HepG2 (cell line): ENCODE results near the gene NR4A2. TPM values are rescaled to one million over a fixed set of nuclear protein-coding genes. Genes with fewer than 3 reads are reported as not detected.

ENCODE experiments used
- GABPA ChIP-seq, 2 experiments: IDR thresholded peaks; 2 replicates each; pipeline ENCODE4 v1.6.1; 2011 to 2016; ENCODE audit warnings: low read depth in 2 of 2, low read length in 1 of 2, missing biosample characterization in 1 of 2, missing genetic modification characterization in 1 of 2
- HOXA3 ChIP-seq: sonication (generic); formaldehyde crosslinking; IDR thresholded peaks from 2 replicates; pipeline ENCODE4 v1.5.0; 2020; ENCODE audit warnings: missing genetic modification reagents
- NFIB ChIP-seq: sonication (generic); formaldehyde crosslinking; IDR thresholded peaks from 2 replicates; pipeline ENCODE4 v1.9.0; 2021; ENCODE audit warnings: missing genetic modification reagents, mild to moderate bottlenecking, borderline replicate concordance
- SMAD1 ChIP-seq: sonication (generic); formaldehyde crosslinking; IDR thresholded peaks from 2 replicates; pipeline ENCODE4 v1.4.0; 2020; ENCODE audit warnings: missing genetic modification reagents, low read depth, mild to moderate bottlenecking, borderline replicate concordance
- SMARCE1 ChIP-seq: fragments of 450-650 bp; IDR thresholded peaks from 2 replicates; pipeline ENCODE4 v1.6.1; 2017; ENCODE audit warnings: borderline replicate concordance
- WIZ ChIP-seq: sonication (generic); formaldehyde crosslinking; IDR thresholded peaks from 2 replicates; pipeline ENCODE4 v1.5.1; 2020; ENCODE audit warnings: mild to moderate bottlenecking, missing genetic modification reagents
- ZMYM3 ChIP-seq: sonication (generic); formaldehyde crosslinking; IDR thresholded peaks from 2 replicates; pipeline ENCODE4 v1.5.1; 2020; ENCODE audit warnings: mild to moderate bottlenecking, missing genetic modification reagents
- ZNF547 ChIP-seq: sonication (generic); formaldehyde crosslinking; IDR thresholded peaks from 2 replicates; pipeline ENCODE4 v1.5.1; 2020; ENCODE audit warnings: mild to moderate bottlenecking, missing genetic modification reagents
- ZNF577 ChIP-seq: sonication (generic); formaldehyde crosslinking; IDR thresholded peaks from 2 replicates; pipeline ENCODE4 v1.4.0; 2020; ENCODE audit warnings: mild to moderate bottlenecking, low read depth, missing genetic modification reagents, borderline replicate concordance
- polyA plus RNA-seq, 8 experiments: library from polyadenylated mRNA; depleted of rRNA in 3 of 8; stranded (reverse) in 7 of 8; unstranded in 1 of 8; fragments of >200 nt; fragmentation: Illumina TruSeq in 4 of 8; extraction: Trizol in 4 of 8; gene quantifications; 2 replicates each; pipeline versions ENCODE4 v1.2.1 to v1.2.3, GENCODE V29; 2011 to 2016; ENCODE audit warnings: low read depth in 4 of 8, missing spikeins in 1 of 8, mixed read lengths in 1 of 8; ENCODE audit not compliant: insufficient read depth in 1 of 8
- total RNA-seq, 5 experiments: library from RNA; depleted of rRNA; stranded (reverse); fragments of >200 nt; fragmentation: Illumina TruSeq; extraction: Trizol; gene quantifications; 2 replicates each; pipeline ENCODE4 v1.2.3, GENCODE V29; 2016; ENCODE audit warnings: low read depth in 1 of 5
- TF ChIP-seq, protein P1 (sequence below): sonication (generic); formaldehyde crosslinking; IDR thresholded peaks from 2 replicates; pipeline ENCODE4 v1.4.0; 2020; ENCODE audit warnings: missing genetic modification reagents, mild to moderate bottlenecking, borderline replicate concordance
- TF ChIP-seq, protein P2 (sequence below): IDR thresholded peaks from 2 replicates; pipeline ENCODE4 v1.6.1; 2016; ENCODE audit warnings: mild to moderate bottlenecking
- TF ChIP-seq, protein P3 (sequence below): sonication (generic); formaldehyde crosslinking; IDR thresholded peaks from 2 replicates; pipeline ENCODE4 v1.5.0; 2020; ENCODE audit warnings: mild to moderate bottlenecking, missing genetic modification reagents
- TF ChIP-seq, protein P4 (sequence below): sonication (generic); formaldehyde crosslinking; IDR thresholded peaks from 2 replicates; pipeline ENCODE4 v1.5.0; 2020; ENCODE audit warnings: mild to moderate bottlenecking, missing genetic modification reagents
- TF ChIP-seq, protein P5 (sequence below): sonication (generic); formaldehyde crosslinking; IDR thresholded peaks from 2 replicates; pipeline ENCODE4 v1.4.0; 2020; ENCODE audit warnings: missing genetic modification reagents
- TF ChIP-seq, protein P6 (sequence below): sonication (generic); formaldehyde crosslinking; IDR thresholded peaks from 2 replicates; pipeline ENCODE4 v1.8.1; 2023; ENCODE audit warnings: mild to moderate bottlenecking, missing genetic modification reagents, borderline replicate concordance
- TF ChIP-seq, protein P7 (sequence below): IDR thresholded peaks from 2 replicates; pipeline ENCODE4 v1.6.1; 2012; ENCODE audit warnings: inconsistent platforms

Gene NR4A2
- total and polyA plus RNA-seq, 2 of the 13 experiments (the other 11 are each of a cell fraction or from before 2014, with no cell fraction given), result not detected

DNA sequence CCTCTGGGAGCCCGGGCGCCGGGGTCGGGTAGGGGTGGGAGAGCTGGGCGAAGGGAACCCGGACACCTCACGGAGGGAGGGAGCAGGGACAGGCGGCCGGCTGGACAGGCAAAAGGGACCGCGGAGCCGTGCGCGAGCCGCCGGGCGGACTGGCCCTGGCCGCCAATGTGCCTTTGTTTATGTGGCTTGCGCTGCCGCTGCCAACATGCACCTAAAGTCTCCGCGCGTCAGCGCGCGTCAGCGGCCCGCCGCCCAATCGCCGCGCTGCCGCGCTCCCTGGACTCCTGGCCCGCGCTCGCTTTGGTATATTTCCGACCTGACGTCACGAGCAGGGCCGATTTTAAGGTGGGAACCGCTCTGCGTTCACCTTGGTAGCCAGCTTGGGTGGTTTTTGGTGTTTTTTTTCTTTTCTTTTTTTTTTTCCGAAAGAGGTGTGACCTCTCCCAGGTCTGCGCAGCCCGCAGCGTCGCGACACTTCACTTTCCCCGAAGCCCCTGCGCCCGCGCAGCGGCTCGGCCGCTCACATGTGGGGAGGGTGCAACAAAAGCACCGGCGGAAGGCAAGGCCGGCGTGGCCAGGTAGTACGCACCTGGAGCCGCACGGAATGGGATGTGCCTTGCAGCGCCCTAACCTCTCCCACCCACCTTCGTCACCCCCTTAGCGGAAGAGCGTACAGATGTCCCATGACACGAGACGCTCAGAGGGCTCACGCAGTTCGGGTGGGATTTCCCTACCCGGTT, at the start of gene NR4A2 (continued):
- TF ChIP-seq, protein P1, sequence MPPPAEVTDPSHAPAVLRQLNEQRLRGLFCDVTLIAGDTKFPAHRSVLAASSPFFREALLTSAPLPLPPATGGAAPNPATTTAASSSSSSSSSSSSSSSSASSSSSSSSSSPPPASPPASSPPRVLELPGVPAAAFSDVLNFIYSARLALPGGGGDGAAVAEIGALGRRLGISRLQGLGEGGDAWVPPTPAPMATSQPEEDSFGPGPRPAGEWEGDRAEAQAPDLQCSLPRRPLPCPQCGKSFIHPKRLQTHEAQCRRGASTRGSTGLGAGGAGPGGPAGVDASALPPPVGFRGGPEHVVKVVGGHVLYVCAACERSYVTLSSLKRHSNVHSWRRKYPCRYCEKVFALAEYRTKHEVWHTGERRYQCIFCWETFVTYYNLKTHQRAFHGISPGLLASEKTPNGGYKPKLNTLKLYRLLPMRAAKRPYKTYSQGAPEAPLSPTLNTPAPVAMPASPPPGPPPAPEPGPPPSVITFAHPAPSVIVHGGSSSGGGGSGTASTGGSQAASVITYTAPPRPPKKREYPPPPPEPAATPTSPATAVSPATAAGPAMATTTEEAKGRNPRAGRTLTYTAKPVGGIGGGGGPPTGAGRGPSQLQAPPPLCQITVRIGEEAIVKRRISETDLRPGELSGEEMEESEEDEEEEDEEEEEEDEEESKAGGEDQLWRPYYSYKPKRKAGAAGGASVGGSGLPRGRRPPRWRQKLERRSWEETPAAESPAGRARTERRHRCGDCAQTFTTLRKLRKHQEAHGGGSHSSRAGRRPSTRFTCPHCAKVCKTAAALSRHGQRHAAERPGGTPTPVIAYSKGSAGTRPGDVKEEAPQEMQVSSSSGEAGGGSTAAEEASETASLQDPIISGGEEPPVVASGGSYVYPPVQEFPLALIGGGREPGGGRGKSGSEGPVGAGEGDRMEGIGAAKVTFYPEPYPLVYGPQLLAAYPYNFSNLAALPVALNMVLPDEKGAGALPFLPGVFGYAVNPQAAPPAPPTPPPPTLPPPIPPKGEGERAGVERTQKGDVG (CRISPR knock-in tag), result 0 out of 2 replicates have a peak, but pooled peaks have one; percentile 1
- TF ChIP-seq, protein P2, sequence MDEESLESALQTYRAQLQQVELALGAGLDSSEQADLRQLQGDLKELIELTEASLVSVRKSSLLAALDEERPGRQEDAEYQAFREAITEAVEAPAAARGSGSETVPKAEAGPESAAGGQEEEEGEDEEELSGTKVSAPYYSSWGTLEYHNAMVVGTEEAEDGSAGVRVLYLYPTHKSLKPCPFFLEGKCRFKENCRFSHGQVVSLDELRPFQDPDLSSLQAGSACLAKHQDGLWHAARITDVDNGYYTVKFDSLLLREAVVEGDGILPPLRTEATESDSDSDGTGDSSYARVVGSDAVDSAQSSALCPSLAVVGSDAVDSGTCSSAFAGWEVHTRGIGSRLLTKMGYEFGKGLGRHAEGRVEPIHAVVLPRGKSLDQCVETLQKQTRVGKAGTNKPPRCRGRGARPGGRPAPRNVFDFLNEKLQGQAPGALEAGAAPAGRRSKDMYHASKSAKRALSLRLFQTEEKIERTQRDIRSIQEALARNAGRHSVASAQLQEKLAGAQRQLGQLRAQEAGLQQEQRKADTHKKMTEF (CRISPR knock-in tag), result peak; percentile 31; the same call in 1 of the 2 replicates
- TF ChIP-seq, protein P3, sequence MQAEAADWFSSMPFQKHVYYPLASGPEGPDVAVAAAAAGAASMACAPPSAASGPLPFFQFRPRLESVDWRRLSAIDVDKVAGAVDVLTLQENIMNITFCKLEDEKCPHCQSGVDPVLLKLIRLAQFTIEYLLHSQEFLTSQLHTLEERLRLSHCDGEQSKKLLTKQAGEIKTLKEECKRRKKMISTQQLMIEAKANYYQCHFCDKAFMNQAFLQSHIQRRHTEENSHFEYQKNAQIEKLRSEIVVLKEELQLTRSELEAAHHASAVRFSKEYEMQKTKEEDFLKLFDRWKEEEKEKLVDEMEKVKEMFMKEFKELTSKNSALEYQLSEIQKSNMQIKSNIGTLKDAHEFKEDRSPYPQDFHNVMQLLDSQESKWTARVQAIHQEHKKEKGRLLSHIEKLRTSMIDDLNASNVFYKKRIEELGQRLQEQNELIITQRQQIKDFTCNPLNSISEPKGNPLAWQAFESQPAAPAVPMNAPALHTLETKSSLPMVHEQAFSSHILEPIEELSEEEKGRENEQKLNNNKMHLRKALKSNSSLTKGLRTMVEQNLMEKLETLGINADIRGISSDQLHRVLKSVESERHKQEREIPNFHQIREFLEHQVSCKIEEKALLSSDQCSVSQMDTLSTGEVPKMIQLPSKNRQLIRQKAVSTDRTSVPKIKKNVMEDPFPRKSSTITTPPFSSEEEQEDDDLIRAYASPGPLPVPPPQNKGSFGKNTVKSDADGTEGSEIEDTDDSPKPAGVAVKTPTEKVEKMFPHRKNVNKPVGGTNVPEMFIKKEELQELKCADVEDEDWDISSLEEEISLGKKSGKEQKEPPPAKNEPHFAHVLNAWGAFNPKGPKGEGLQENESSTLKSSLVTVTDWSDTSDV (CRISPR knock-in tag), result 0 out of 2 replicates have a peak, but pooled peaks have one; percentile 14
- no peak for TF ChIP-seq SMAD1 (CRISPR knock-in tag)
- TF ChIP-seq, protein P4, sequence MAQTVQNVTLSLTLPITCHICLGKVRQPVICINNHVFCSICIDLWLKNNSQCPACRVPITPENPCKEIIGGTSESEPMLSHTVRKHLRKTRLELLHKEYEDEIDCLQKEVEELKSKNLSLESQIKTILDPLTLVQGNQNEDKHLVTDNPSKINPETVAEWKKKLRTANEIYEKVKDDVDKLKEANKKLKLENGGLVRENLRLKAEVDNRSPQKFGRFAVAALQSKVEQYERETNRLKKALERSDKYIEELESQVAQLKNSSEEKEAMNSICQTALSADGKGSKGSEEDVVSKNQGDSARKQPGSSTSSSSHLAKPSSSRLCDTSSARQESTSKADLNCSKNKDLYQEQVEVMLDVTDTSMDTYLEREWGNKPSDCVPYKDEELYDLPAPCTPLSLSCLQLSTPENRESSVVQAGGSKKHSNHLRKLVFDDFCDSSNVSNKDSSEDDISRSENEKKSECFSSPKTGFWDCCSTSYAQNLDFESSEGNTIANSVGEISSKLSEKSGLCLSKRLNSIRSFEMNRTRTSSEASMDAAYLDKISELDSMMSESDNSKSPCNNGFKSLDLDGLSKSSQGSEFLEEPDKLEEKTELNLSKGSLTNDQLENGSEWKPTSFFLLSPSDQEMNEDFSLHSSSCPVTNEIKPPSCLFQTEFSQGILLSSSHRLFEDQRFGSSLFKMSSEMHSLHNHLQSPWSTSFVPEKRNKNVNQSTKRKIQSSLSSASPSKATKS (CRISPR knock-in tag), result no peak
- TF ChIP-seq SMARCE1, result no peak
- peak; percentile 70; the same call in 1 of the 2 replicates for TF ChIP-seq HOXA3
- no peak for TF ChIP-seq ZMYM3 (CRISPR knock-in tag)
- TF ChIP-seq, protein P5, sequence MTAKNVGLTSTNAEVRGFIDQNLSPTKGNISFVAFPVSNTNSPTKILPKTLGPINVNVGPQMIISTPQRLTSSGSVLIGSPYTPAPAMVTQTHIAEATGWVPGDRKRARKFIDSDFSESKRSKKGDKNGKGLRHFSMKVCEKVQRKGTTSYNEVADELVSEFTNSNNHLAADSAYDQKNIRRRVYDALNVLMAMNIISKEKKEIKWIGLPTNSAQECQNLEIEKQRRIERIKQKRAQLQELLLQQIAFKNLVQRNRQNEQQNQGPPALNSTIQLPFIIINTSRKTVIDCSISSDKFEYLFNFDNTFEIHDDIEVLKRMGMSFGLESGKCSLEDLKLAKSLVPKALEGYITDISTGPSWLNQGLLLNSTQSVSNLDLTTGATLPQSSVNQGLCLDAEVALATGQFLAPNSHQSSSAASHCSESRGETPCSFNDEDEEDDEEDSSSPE (CRISPR knock-in tag), result 0 out of 2 replicates have a peak, but pooled peaks have one; percentile 29
- no peak for TF ChIP-seq WIZ (CRISPR knock-in tag)
- TF ChIP-seq, protein P6, sequence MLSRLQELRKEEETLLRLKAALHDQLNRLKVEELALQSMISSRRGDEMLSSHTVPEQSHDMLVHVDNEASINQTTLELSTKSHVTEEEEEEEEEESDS, result no peak
- TF ChIP-seq, protein P7, sequence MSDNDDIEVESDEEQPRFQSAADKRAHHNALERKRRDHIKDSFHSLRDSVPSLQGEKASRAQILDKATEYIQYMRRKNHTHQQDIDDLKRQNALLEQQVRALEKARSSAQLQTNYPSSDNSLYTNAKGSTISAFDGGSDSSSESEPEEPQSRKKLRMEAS, result peak; percentile 48
- TF ChIP-seq ZNF547, result peak; percentile 35; the same call in 1 of the 2 replicates
- TF ChIP-seq NFIB (CRISPR knock-in tag), result no peak
- no peak for TF ChIP-seq ZNF577 (CRISPR knock-in tag)
- TF ChIP-seq GABPA (IDR thresholded peaks at IDR 0.05; ENCODE audit: low read depth, low read length), result no peak
- TF ChIP-seq GABPA (CRISPR knock-in tag; IDR thresholded peaks at IDR 0.05; ENCODE audit: low read depth), result no peak
